Uterus (tissue), 2 donors: Measurements from ENCODE around the gene APOBEC3H.
"Not testable (repeated sequence)": the region's sequence is repeated elsewhere in the genome, so short reads cannot be mapped to it uniquely, and the experiment has no call there.

Source experiments
- CTCF ChIP-seq, 4 experiments: fragments of 200-600 bp in 2 of 4; fragments of 450-650 bp in 2 of 4; sonication (generic) in 2 of 4; IDR thresholded peaks; one replicate each; pipeline ENCODE4 v1.5.1; 2016 to 2019; ENCODE audit warnings: antibody characterized with exemption in 4 of 4, mild to moderate bottlenecking in 2 of 4, moderate library complexity in 1 of 4
- POLR2A ChIP-seq, 2 donors: fragments of 450-650 bp; IDR thresholded peaks; one replicate each; pipeline ENCODE4 v1.6.1; 2016; ENCODE audit warnings: antibody characterized with exemption in 2 of 2, mild to moderate bottlenecking in 1 of 2, moderate library complexity in 1 of 2

- TF ChIP-seq CTCF, POLR2A (IDR thresholded peaks at IDR 0.05): not testable (repeated sequence)
Measured at GRCh38 chr22:39051844-39052495, 45.1 kb upstream of the APOBEC3H start.
